ENCODE data around the gene IL1B.

Gene IL1B

GRCh38 chr2:112870841-112871835 lies 34.6 kb upstream of the IL1B start:
- Histone ChIP-seq H3K79me2 (ENCODE audit: insufficient read depth, low read depth) (no peaks in the 10 kb centered on the region), H3K4me1 (ENCODE audit: low read depth, poor library complexity, severe bottlenecking) (no peaks in the 10 kb centered on the region), H3K36me3 (ENCODE audit: insufficient read depth) (no peaks in the 10 kb centered on the region), H2AFZ (ENCODE audit: low read depth) (no peak overlapping the region), H3K4me2 (no peak overlapping the region), H3K9ac (no peak overlapping the region), H3K4me3 (IDR thresholded peaks at IDR 0.05; ENCODE audit: insufficient read depth, low read depth, low read length) (no peak overlapping the region), H3K27me3 (ENCODE audit: insufficient read depth, low read depth) (no peaks in the 10 kb centered on the region), H4K20me1 (ENCODE audit: insufficient read depth) (no peaks in the 10 kb centered on the region), H3K27ac (no peak overlapping the region)
- TF ChIP-seq CTCF (conservative IDR thresholded peaks at IDR 0.05; ENCODE audit: low read depth, low read length): no peak

- H3K4me1 ChIP-seq (ENCODE audit: low read depth, poor library complexity, severe bottlenecking): no peaks in the 10 kb centered on the region
- H3K36me3 ChIP-seq (ENCODE audit: insufficient read depth): no peaks in the 10 kb centered on the region
- no peak for TF ChIP-seq CTCF (conservative IDR thresholded peaks at IDR 0.05; ENCODE audit: low read depth, low read length)
- no peaks in the 10 kb centered on the region for H4K20me1 ChIP-seq (ENCODE audit: insufficient read depth)
- H3K27ac ChIP-seq: no peak overlapping the region
- no peaks in the 10 kb centered on the region for H3K27me3 ChIP-seq (ENCODE audit: insufficient read depth, low read depth)
- H3K4me2 ChIP-seq: no peak overlapping the region
- no peaks in the 10 kb centered on the region for H3K79me2 ChIP-seq (ENCODE audit: insufficient read depth, low read depth)
- H2AFZ ChIP-seq (ENCODE audit: low read depth): no peak overlapping the region
- no peak overlapping the region for H3K4me3 ChIP-seq (IDR thresholded peaks at IDR 0.05; ENCODE audit: insufficient read depth, low read depth, low read length)
- no peak overlapping the region for H3K9ac ChIP-seq
Observed at GRCh38 chr2:112869258-112869842, 32.8 kb upstream of the IL1B start.

GRCh38 chr2:112867701-112868631 lies 31.4 kb upstream of the IL1B start:
- no peak overlapping the region for H3K9ac ChIP-seq
- no peaks in the 10 kb centered on the region for H3K79me2 ChIP-seq (ENCODE audit: insufficient read depth, low read depth)
- H3K27ac ChIP-seq: no peak overlapping the region
- H4K20me1 ChIP-seq (ENCODE audit: insufficient read depth): no peaks in the 10 kb centered on the region
- no peak overlapping the region for H2AFZ ChIP-seq (ENCODE audit: low read depth)
- no peak overlapping the region for H3K4me3 ChIP-seq (IDR thresholded peaks at IDR 0.05; ENCODE audit: insufficient read depth, low read depth, low read length)
- no peaks in the 10 kb centered on the region for H3K36me3 ChIP-seq (ENCODE audit: insufficient read depth)
- no peaks in the 10 kb centered on the region for H3K4me1 ChIP-seq (ENCODE audit: low read depth, poor library complexity, severe bottlenecking)
- TF ChIP-seq CTCF (conservative IDR thresholded peaks at IDR 0.05; ENCODE audit: low read depth, low read length): no peak
- no peak overlapping the region for H3K4me2 ChIP-seq
- H3K27me3 ChIP-seq (ENCODE audit: insufficient read depth, low read depth): no peaks in the 10 kb centered on the region

- Histone ChIP-seq H4K20me1 (ENCODE audit: insufficient read depth) (no peaks in the 10 kb centered on the region), H3K27ac (no peak overlapping the region), H3K4me3 (IDR thresholded peaks at IDR 0.05; ENCODE audit: insufficient read depth, low read depth, low read length) (no peak overlapping the region), H2AFZ (ENCODE audit: low read depth) (no peak overlapping the region), H3K79me2 (ENCODE audit: insufficient read depth, low read depth) (no peaks in the 10 kb centered on the region), H3K27me3 (ENCODE audit: insufficient read depth, low read depth) (no peaks in the 10 kb centered on the region), H3K9ac (no peak overlapping the region), H3K36me3 (ENCODE audit: insufficient read depth) (no peaks in the 10 kb centered on the region), H3K4me2 (no peak overlapping the region), H3K4me1 (ENCODE audit: low read depth, poor library complexity, severe bottlenecking) (no peaks in the 10 kb centered on the region)
- no peak for TF ChIP-seq CTCF (conservative IDR thresholded peaks at IDR 0.05; ENCODE audit: low read depth, low read length)
Observed at GRCh38 chr2:112866128-112866835, 29.7 kb upstream of the IL1B start.
